Keratinocyte (primary cell): ENCODE data around the gene VPS50. TPM values are rescaled to one million over a fixed set of nuclear protein-coding genes. Genes with fewer than 3 reads are reported as not detected.

ENCODE experiments used
- DNase-seq: peaks from one replicate; pipeline ENCODE4 v3.0.0-alpha.2; 2011; ENCODE audit warnings: low read depth, missing footprints, low spot score
- FAIRE-seq: peaks from 2 replicates; lab custom pipeline; 2011; peaks lifted over from hg19 to GRCh38; lab: Jason Lieb, UNC
- H2AFZ ChIP-seq: 2 replicates; pipeline ENCODE4 v1.6.0; 2012; ENCODE audit warnings: low read length, control low read depth, inconsistent platforms; ENCODE audit not compliant: control insufficient read depth
- H3K27ac ChIP-seq: 2 replicates; pipeline ENCODE4 v1.5.1; 2011; ENCODE audit warnings: low read length; ENCODE audit not compliant: control insufficient read depth, insufficient read depth
- H3K27me3 ChIP-seq: 3 replicates; pipeline ENCODE4 v1.6.0; 2011; ENCODE audit warnings: low read length; ENCODE audit not compliant: control insufficient read depth, insufficient read depth; ENCODE audit errors: extremely low read depth
- H3K36me3 ChIP-seq, 2 experiments: 2 replicates in 1 of 2; 3 replicates in 1 of 2; pipeline ENCODE4 v1.5.1; 2011; ENCODE audit warnings: low read length in 2 of 2, mild to moderate bottlenecking in 1 of 2; ENCODE audit not compliant: control insufficient read depth in 2 of 2, insufficient read depth in 2 of 2; ENCODE audit errors: extremely low read depth in 1 of 2
- H3K4me1 ChIP-seq: 3 replicates; pipeline ENCODE4 v1.5.1; 2011; ENCODE audit warnings: low read length; ENCODE audit not compliant: control insufficient read depth, insufficient read depth; ENCODE audit errors: extremely low read depth
- H3K4me2 ChIP-seq: 3 replicates; pipeline ENCODE4 v1.6.0; 2011; ENCODE audit warnings: low read depth, low read length; ENCODE audit not compliant: control insufficient read depth, insufficient read depth; ENCODE audit errors: extremely low read depth
- H3K4me3 ChIP-seq, 3 experiments: fragments of 200-600 bp in 1 of 3; sonication (generic) in 1 of 3; 2 replicates in 2 of 3; 3 replicates in 1 of 3; pipeline ENCODE4 v1.5.1; 2011 to 2016; ENCODE audit warnings: low read length in 3 of 3, mild to moderate bottlenecking in 3 of 3, control low read depth in 2 of 3, inconsistent platforms in 1 of 3, low read depth in 1 of 3, mixed read lengths in 1 of 3, mixed run types in 1 of 3, moderate library complexity in 1 of 3; ENCODE audit not compliant: control insufficient read depth in 2 of 3, insufficient read depth in 2 of 3; ENCODE audit errors: extremely low read depth in 1 of 3
- H3K79me2 ChIP-seq: 2 replicates; pipeline ENCODE4 v1.6.0; 2012; ENCODE audit warnings: low read length; ENCODE audit not compliant: control insufficient read depth, insufficient read depth
- H3K9ac ChIP-seq: 3 replicates; pipeline ENCODE4 v1.6.0; 2011; ENCODE audit warnings: low read length; ENCODE audit not compliant: control insufficient read depth, insufficient read depth; ENCODE audit errors: extremely low read depth
- H3K9me1 ChIP-seq: 3 replicates; pipeline ENCODE4 v1.6.0; 2011; ENCODE audit warnings: low read length; ENCODE audit not compliant: control insufficient read depth, insufficient read depth; ENCODE audit errors: extremely low read depth
- H3K9me3 ChIP-seq: 2 replicates; pipeline ENCODE4 v1.5.1; 2012; ENCODE audit warnings: low read depth, low read length; ENCODE audit not compliant: control insufficient read depth
- H4K20me1 ChIP-seq: 3 replicates; pipeline ENCODE4 v1.6.0; 2011; ENCODE audit warnings: low read length; ENCODE audit not compliant: control insufficient read depth, insufficient read depth; ENCODE audit errors: extremely low read depth
- CTCF ChIP-seq, 3 experiments: IDR thresholded peaks in 1 of 3; conservative IDR thresholded peaks in 1 of 3; optimal IDR thresholded peaks in 1 of 3; 2 replicates in 2 of 3; 3 replicates in 1 of 3; pipeline versions ENCODE3 to v1.5.1; 2011; ENCODE audit warnings: low read length in 3 of 3, mild to moderate bottlenecking in 3 of 3, moderate library complexity in 2 of 3, control low read depth in 1 of 3, inconsistent platforms in 1 of 3; ENCODE audit not compliant: insufficient read depth in 2 of 3; ENCODE audit errors: extremely low read depth in 1 of 3
- EZH2 ChIP-seq: IDR thresholded peaks from one replicate; pipeline ENCODE4 v1.6.1; 2012; ENCODE audit warnings: inconsistent platforms, mild to moderate bottlenecking, low read length, moderate library complexity
- dilution Hi-C: fragments of 300-500 bp; cut with MboI; formaldehyde crosslinking; loops from one replicate; pipeline ENCODE4 v1.7.0; 2020; ENCODE audit warnings: low sequenced_read_pairs; ENCODE audit not compliant: extremely low pct_ligation_motif_present
- polyA plus RNA-seq, 5 experiments: library from polyadenylated mRNA; depleted of rRNA in 3 of 5; stranded (reverse) in 3 of 5; stranded (forward) in 1 of 5; unstranded in 1 of 5; fragments of >200 nt; gene quantifications; 1 replicate in 1 of 5; 2 replicates in 3 of 5; 3 replicates in 1 of 5; pipeline versions ENCODE4 v1.2.1 to v1.2.3, GENCODE V29; 2011 to 2012; ENCODE audit warnings: missing spikeins in 2 of 5, low read depth in 1 of 5, low replicate concordance in 1 of 5

Gene VPS50
- polyA plus RNA-seq, 1 donor (not counting 4 experiments of a cell fraction or from before 2014, with no cell fraction given), result 17.0 TPM

GRCh38 chr7:93407239-93407638 is 175.1 kb downstream of the VPS50 start:
- no peaks in the 10 kb centered on the region for H4K20me1 ChIP-seq
- no peak overlapping the region for H3K27ac ChIP-seq
- H3K4me1 ChIP-seq, result no peaks in the 10 kb centered on the region
- H3K36me3 ChIP-seq, result no peaks in the 10 kb centered on the region
- TF ChIP-seq EZH2, result no peak
- no peak for TF ChIP-seq CTCF (optimal IDR thresholded peaks at IDR 0.05 in 1 of 3, IDR thresholded peaks at IDR 0.05 in 1 of 3, conservative IDR thresholded peaks at IDR 0.05 in 1 of 3; ENCODE audit: extremely low read depth in 1 of 3, insufficient read depth in 2 of 3, low read length in 3 of 3)
- DNase-seq, result no peak
- no peaks in the 10 kb centered on the region for H3K9me3 ChIP-seq
- no peak overlapping the region for H3K9ac ChIP-seq
- FAIRE-seq, result no peak
- dilution Hi-C loops, result no loop called here
- H3K4me3 ChIP-seq, result no peak overlapping the region
- no peaks in the 10 kb centered on the region for H3K79me2 ChIP-seq
- H2AFZ ChIP-seq, result no peak overlapping the region
- no peaks in the 10 kb centered on the region for H3K9me1 ChIP-seq
- no peak overlapping the region for H3K4me2 ChIP-seq
- H3K27me3 ChIP-seq, result peaks cover 17% of the 10 kb centered on the region

- dilution Hi-C loops, result no loop called here
Observed at GRCh38 chr7:93409324-93409723, 177.2 kb downstream of the VPS50 start.

More at GRCh38 chr7:93409324-93409723, 177.2 kb downstream of the VPS50 start:
- no peak overlapping the region for H2AFZ ChIP-seq
- no peaks in the 10 kb centered on the region for H3K36me3 ChIP-seq
- H3K27me3 ChIP-seq, result peaks cover 13% of the 10 kb centered on the region
- TF ChIP-seq EZH2, result no peak
- TF ChIP-seq CTCF (optimal IDR thresholded peaks at IDR 0.05 in 1 of 3, IDR thresholded peaks at IDR 0.05 in 1 of 3, conservative IDR thresholded peaks at IDR 0.05 in 1 of 3; ENCODE audit: extremely low read depth in 1 of 3, insufficient read depth in 2 of 3, low read length in 3 of 3), result no peak
- no peaks in the 10 kb centered on the region for H3K79me2 ChIP-seq
- H3K4me1 ChIP-seq, result no peaks in the 10 kb centered on the region
- FAIRE-seq (no peak), DNase-seq (no peak)
- no peaks in the 10 kb centered on the region for H3K9me1 ChIP-seq
- no peaks in the 10 kb centered on the region for H4K20me1 ChIP-seq
- no peak overlapping the region for H3K4me2 ChIP-seq
- H3K27ac ChIP-seq, result no peak overlapping the region
- H3K9ac ChIP-seq, result no peak overlapping the region
- H3K4me3 ChIP-seq, result no peak overlapping the region
- H3K9me3 ChIP-seq, result no peaks in the 10 kb centered on the region

Other genes starting within 250 kb of the VPS50 start
- 15.5 to 26.8 TPM (median 22.8 TPM) in 3 replicates for gene SAMD9, start 114.4 kb upstream of the VPS50 start, polyA plus RNA-seq
- 4.2 to 6.8 TPM (median 6.5 TPM) in 3 replicates for gene SAMD9L, start 84.0 kb upstream of the VPS50 start, polyA plus RNA-seq
- gene HEPACAM2, start 5.9 kb upstream of the VPS50 start, polyA plus RNA-seq, result 0.06 TPM in 1 of 3 replicates, not detected in the others